T-cell (primary cell): ENCODE results near the gene FAM177B. TPM values are rescaled to one million over a fixed set of nuclear protein-coding genes. Genes with fewer than 3 reads are reported as not detected.
"Not testable (repeated sequence)": the region's sequence is repeated elsewhere in the genome, so short reads cannot be mapped to it uniquely, and the experiment has no call there.

Experiments
- ATAC-seq, 4 experiments: fragments of 200-7000 bp in 3 of 4; fragments of 150-1000 bp in 1 of 4; cut with Tn5 transposase; replicated peaks in 1 of 4; 1 replicate in 3 of 4; 2 replicates in 1 of 4; pipeline ENCODE4 v1.10.0; 2021; ENCODE audit warnings: moderate library complexity in 3 of 4, mild to moderate bottlenecking in 2 of 4, moderate number of reproducible peaks in 1 of 4
- CTCF ChIA-PET, 2 donors: fragments of 300-600 bp; sonication (Branson Sonifier 250); formaldehyde crosslinking; loops; one replicate each; lab custom pipeline; 2022; ENCODE audit warnings: antibody characterized with exemption in 2 of 2; lab: Charles Lee
- POLR2A ChIA-PET, 2 donors: fragments of 300-600 bp; sonication (Branson Sonifier 250); formaldehyde crosslinking; loops; one replicate each; lab custom pipeline; 2022; ENCODE audit warnings: antibody characterized with exemption in 2 of 2; lab: Charles Lee
- DNase-seq, 35 experiments: peaks; one replicate each; pipeline versions ENCODE4 v3.0.0 to v3.0.0-alpha.2; 2013 to 2023
- H3K27ac ChIP-seq: one replicate; pipeline ENCODE4 v1.5.1; 2013; ENCODE audit warnings: low read length
- H3K27me3 ChIP-seq, 2 experiments: replicated peaks in 1 of 2; 1 replicate in 1 of 2; 2 replicates in 1 of 2; pipeline versions ENCODE4 v1.6.1 to v1.7.0; 2013; ENCODE audit warnings: low read length in 1 of 2, mixed read lengths in 1 of 2; ENCODE audit not compliant: control insufficient read depth in 2 of 2, insufficient read depth in 2 of 2; ENCODE audit errors: extremely low read depth in 1 of 2
- H3K36me3 ChIP-seq, 2 donors: 1 replicate in 1 of 2; 2 replicates in 1 of 2; pipeline versions ENCODE4 v1.6.1 to v1.7.0; 2013; ENCODE audit warnings: low read length in 1 of 2; ENCODE audit not compliant: control insufficient read depth in 2 of 2, insufficient read depth in 1 of 2; ENCODE audit errors: extremely low read depth in 1 of 2
- H3K4me1 ChIP-seq, 2 experiments: 1 replicate in 1 of 2; 2 replicates in 1 of 2; pipeline versions ENCODE4 v1.6.1 to v1.7.0; 2013; ENCODE audit warnings: low read length in 2 of 2, mixed read lengths in 1 of 2; ENCODE audit not compliant: insufficient read depth in 2 of 2, control insufficient read depth in 1 of 2; ENCODE audit errors: extremely low read depth in 1 of 2
- H3K4me3 ChIP-seq, 2 donors: 1 replicate in 1 of 2; 2 replicates in 1 of 2; pipeline versions ENCODE4 v1.5.1 to v1.7.0; 2013; ENCODE audit warnings: mild to moderate bottlenecking in 2 of 2, low read length in 1 of 2, moderate library complexity in 1 of 2; ENCODE audit not compliant: control insufficient read depth in 1 of 2; ENCODE audit errors: extremely low read depth in 1 of 2
- H3K9me3 ChIP-seq: 2 replicates; pipeline ENCODE4 v1.7.0; 2013
- H3K27ac Mint-ChIP-seq, 2 donors: one replicate each; pipeline ENCODE4 v1.8.0; 2020 to 2021; ENCODE audit warnings: mild to moderate bottlenecking in 2 of 2, mixed read lengths in 2 of 2
- H3K27me3 Mint-ChIP-seq, 2 donors: one replicate each; pipeline ENCODE4 v1.8.0; 2021 to 2022; ENCODE audit warnings: mixed read lengths in 2 of 2
- H3K36me3 Mint-ChIP-seq: one replicate; pipeline ENCODE4 v1.8.0; 2021; ENCODE audit warnings: mixed read lengths
- H3K4me1 Mint-ChIP-seq, 3 donors: one replicate each; pipeline ENCODE4 v1.8.0; 2020 to 2022; ENCODE audit warnings: mixed read lengths in 3 of 3, mild to moderate bottlenecking in 1 of 3
- H3K4me3 Mint-ChIP-seq, 3 donors: one replicate each; pipeline ENCODE4 v1.8.0; 2020 to 2022; ENCODE audit warnings: mild to moderate bottlenecking in 3 of 3, mixed read lengths in 3 of 3, moderate library complexity in 3 of 3
- H3K9me3 Mint-ChIP-seq, 3 donors: one replicate each; pipeline ENCODE4 v1.8.0; 2020 to 2022; ENCODE audit warnings: mixed read lengths in 3 of 3
- WGBS: methylation state at CpG from one replicate; pipeline ENCODE4 v1.1.5; 2013; ENCODE audit warnings: missing lambda C conversion rate; ENCODE audit not compliant: insufficient coverage; 5-methylcytosine and 5-hydroxymethylcytosine counted together
- total RNA-seq, 35 experiments: library from RNA in 6 of 35; stranded (reverse) in 6 of 35; fragments of 120-200 nt in 1 of 35; gene quantifications; one replicate each; pipeline versions ENCODE4 v1.2.1 to v1.2.4 and lab custom pipeline; 2013 to 2026

The FAM177B gene
- total RNA-seq, 5 donors from 2014 or later (not counting 1 experiment from before 2014, with no cell fraction given) = 0.58 to 3.3 (median 0.60) TPM

DNA sequence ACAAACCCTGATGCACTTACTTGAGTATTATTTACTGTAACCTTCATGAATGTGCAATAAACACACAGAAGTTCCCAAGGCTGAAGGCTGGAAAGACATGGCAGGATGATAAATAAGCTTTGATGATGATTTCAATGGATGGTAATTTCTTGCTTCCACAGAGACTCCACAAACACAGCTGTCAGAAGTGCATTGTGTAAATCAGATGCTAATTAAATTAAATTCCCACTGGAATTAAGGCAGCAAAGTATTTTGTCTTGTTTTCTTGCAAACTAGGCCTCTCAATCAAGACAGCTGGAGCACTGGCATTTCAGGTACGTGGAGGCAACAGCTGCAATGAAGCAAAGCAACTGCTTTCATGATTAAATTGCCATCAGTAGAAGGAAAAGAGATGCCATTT, 24.1 kb downstream of the FAM177B start:
- Histone ChIP-seq H3K4me1 (no peaks in the 10 kb centered on the region), H3K27me3 (no peaks in the 10 kb centered on the region), H3K9me3 (no peaks in the 10 kb centered on the region), H3K4me3 (no peak overlapping the region), H3K36me3 (no peaks in the 10 kb centered on the region), H3K27ac (no peak overlapping the region)
- POLR2A ChIA-PET = interaction anchor here in 1 of 2 donors (0.6 kb wide), 1 partner anchor 49 kb away, joined by 3 read pairs; no protein-coding TSS in a partner anchor
- ATAC-seq (no peak), DNase-seq (no peak)
- H3K36me3 Mint-ChIP-seq = peaks cover 4% of the 10 kb centered on the region
- H3K27me3 Mint-ChIP-seq = peaks cover 9 to 15% of the 10 kb centered on the region in 2 donors
- CTCF ChIA-PET = no interaction called here
- peaks cover 0 to 10% (median 4%) of the 10 kb centered on the region in 3 donors for H3K9me3 Mint-ChIP-seq
- H3K4me1 Mint-ChIP-seq = no peaks in the 10 kb centered on the region
- no peak overlapping the region for H3K4me3 Mint-ChIP-seq
- no peak overlapping the region for H3K27ac Mint-ChIP-seq
- WGBS = no CpG with 5 or more reads among the region's 1 CpG

DNA sequence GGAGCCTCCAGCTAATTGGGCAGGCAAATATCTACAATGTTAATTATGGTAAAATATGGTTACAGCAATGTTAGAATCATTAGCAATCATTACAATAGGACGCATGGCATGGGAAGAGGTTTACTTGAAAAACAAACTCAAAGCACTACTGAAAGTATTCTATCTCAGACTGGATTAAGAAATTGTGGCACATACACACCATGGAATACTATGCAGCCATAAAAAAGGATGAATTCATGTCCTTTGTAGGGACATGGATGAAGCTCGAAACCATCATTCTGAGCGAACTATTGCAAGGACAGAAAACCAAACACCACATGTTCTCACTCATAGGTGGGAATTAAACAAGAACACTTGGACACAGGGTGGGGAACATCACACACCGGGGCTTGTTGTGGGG, 25.2 kb downstream of the FAM177B start:
- peaks cover 0 to 10% (median 4%) of the 10 kb centered on the region in 3 donors for H3K9me3 Mint-ChIP-seq
- CTCF ChIA-PET, H3K27ac ChIP-seq: not testable (repeated sequence)

GRCh38 chr1:222767152-222767571, 30.2 kb downstream of the FAM177B start:
- Mint-ChIP-seq H3K27me3 (peaks cover 9% of the 10 kb centered on the region in 2 donors), H3K27ac (no peak overlapping the region), H3K36me3 (peaks cover 11% of the 10 kb centered on the region), H3K9me3 (peaks cover 13 to 17% (median 14%) of the 10 kb centered on the region in 3 donors), H3K4me1 (peaks cover 5 to 10% (median 8%) of the 10 kb centered on the region in 3 donors), H3K4me3 (no peak overlapping the region)
- Histone ChIP-seq H3K4me1 (peaks cover 6 to 7% of the 10 kb centered on the region in 2 experiments), H3K4me3 (no peak overlapping the region), H3K9me3 (no peaks in the 10 kb centered on the region), H3K27ac (no peak overlapping the region), H3K36me3 (no peaks in the 10 kb centered on the region), H3K27me3 (no peaks in the 10 kb centered on the region)
- ATAC-seq (no peak), DNase-seq (no peak)
- POLR2A ChIA-PET = no interaction called here
- CTCF ChIA-PET = no interaction called here
- WGBS = no CpG with 5 or more reads among the region's 5 CpGs

More for the DNA sequence above, 25.2 kb downstream of the FAM177B start:
- H3K4me3 ChIP-seq, DNase-seq, H3K36me3 ChIP-seq, H3K9me3 ChIP-seq, POLR2A ChIA-PET, H3K4me1 Mint-ChIP-seq, ATAC-seq, H3K36me3 Mint-ChIP-seq, H3K4me1 ChIP-seq, H3K27me3 ChIP-seq, H3K4me3 Mint-ChIP-seq, H3K27ac Mint-ChIP-seq: not testable (repeated sequence)
- H3K27me3 Mint-ChIP-seq = peaks cover 6 to 15% of the 10 kb centered on the region in 2 donors
- no CpG with 5 or more reads among the region's 4 CpGs for WGBS

- Histone ChIP-seq H3K27ac (no peak overlapping the region), H3K9me3 (no peaks in the 10 kb centered on the region), H3K27me3 (peaks cover 0 to 3% of the 10 kb centered on the region in 2 experiments), H3K4me1 (peaks cover 6 to 16% of the 10 kb centered on the region in 2 experiments), H3K4me3 (no peak overlapping the region), H3K36me3 (no peaks in the 10 kb centered on the region)
- CTCF ChIA-PET = no interaction called here
- Mint-ChIP-seq H3K27ac (no peak overlapping the region), H3K36me3 (peaks cover 9% of the 10 kb centered on the region), H3K27me3 (peaks cover 8 to 11% of the 10 kb centered on the region in 2 donors), H3K4me1 (peaks cover 16 to 23% (median 23%) of the 10 kb centered on the region in 3 donors), H3K4me3 (no peak overlapping the region), H3K9me3 (peaks cover 13 to 16% (median 13%) of the 10 kb centered on the region in 3 donors)
- ATAC-seq (no peak), DNase-seq (no peak)
- POLR2A ChIA-PET = no interaction called here
Measured at GRCh38 chr1:222768592-222768991, 31.6 kb downstream of the FAM177B start.

DNA sequence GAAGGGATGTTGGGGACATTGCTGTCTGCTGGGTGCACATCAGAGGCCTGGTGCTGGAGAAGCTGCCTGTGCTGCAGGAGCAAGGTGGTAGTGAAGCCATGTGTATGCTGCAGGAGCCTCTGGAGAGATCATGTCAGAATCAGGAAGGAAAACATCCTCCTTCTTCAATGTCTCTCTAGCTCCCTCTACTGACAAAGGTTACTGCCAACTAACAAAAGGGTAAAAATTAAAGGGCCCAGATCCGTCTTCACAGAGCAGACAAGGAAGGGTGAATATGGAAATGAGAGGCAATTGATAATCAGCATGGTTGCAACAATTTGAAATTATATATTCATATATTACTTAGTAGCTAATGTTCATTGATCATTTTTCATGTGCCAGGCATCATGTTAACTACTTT, 32.2 kb downstream of the FAM177B start:
- Mint-ChIP-seq H3K27ac (no peak overlapping the region), H3K9me3 (peaks cover 10 to 16% (median 13%) of the 10 kb centered on the region in 3 donors), H3K4me3 (no peak overlapping the region), H3K27me3 (peaks cover 6 to 12% of the 10 kb centered on the region in 2 donors), H3K4me1 (peaks cover 16 to 23% (median 23%) of the 10 kb centered on the region in 3 donors), H3K36me3 (peaks cover 9% of the 10 kb centered on the region)
- Histone ChIP-seq H3K27me3 (peaks cover 0 to 3% of the 10 kb centered on the region in 2 experiments), H3K4me3 (no peak overlapping the region), H3K4me1 (peaks cover 6 to 16% of the 10 kb centered on the region in 2 experiments), H3K36me3 (no peaks in the 10 kb centered on the region), H3K9me3 (no peaks in the 10 kb centered on the region), H3K27ac (no peak overlapping the region)
- ChIA-PET CTCF (no interaction called here), POLR2A (no interaction called here)
- no peak for DNase-seq
- no peak for ATAC-seq
- WGBS = no CpG with 5 or more reads among the region's 1 CpG

DNA sequence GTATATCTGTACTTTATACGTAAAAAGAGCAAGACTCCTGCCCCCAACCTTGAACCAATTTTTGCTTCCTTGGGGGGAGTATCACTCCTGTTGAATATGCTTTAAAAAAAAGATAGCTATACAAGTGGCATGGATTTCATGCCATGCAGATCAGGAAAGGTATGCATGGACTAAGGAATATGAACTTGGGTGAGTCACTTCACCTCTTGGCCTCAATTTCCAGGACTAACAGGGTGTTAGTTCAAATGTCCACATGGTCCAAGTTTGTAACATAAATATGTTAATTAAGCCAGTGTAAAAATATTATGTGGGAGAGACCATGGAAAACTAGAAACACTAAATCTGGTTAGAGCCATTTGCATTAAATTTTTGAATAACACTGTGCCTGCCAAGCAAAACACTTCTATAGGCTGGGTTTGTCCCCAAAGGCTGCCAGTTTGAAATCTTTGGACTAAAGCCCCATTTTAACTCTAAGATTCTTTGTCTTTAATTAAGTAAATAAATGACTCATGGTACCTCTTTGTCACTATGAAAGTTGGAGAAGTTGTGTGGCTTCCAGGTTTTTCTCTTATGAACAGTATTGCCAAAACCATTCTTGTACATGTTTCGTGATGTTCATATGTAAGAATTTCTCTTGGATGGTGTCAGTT, 33.1 kb downstream of the FAM177B start:
- ChIA-PET POLR2A (no interaction called here), CTCF (interaction anchor here in 1 of 2 donors (0.5 kb wide), 1 partner anchor 1503 kb away, joined by 3 read pairs; no protein-coding TSS in a partner anchor)
- peaks cover 16 to 23% (median 23%) of the 10 kb centered on the region in 3 donors for H3K4me1 Mint-ChIP-seq
- no peak overlapping the region for H3K4me3 ChIP-seq
- peaks cover 0 to 3% of the 10 kb centered on the region in 2 experiments for H3K27me3 ChIP-seq
- no peak overlapping the region for H3K27ac ChIP-seq
- ATAC-seq (no peak), DNase-seq (no peak)
- peaks cover 6 to 16% of the 10 kb centered on the region in 2 experiments for H3K4me1 ChIP-seq
- WGBS = no CpG with 5 or more reads among the region's 2 CpGs
- H3K27ac Mint-ChIP-seq = peak overlapping the region in 1 of 2 donors; percentile 51
- peaks cover 9% of the 10 kb centered on the region for H3K36me3 Mint-ChIP-seq
- H3K4me3 Mint-ChIP-seq = peak overlapping the region in 1 of 3 donors; percentile 2
- peaks cover 7 to 16% (median 13%) of the 10 kb centered on the region in 3 donors for H3K9me3 Mint-ChIP-seq
- no peaks in the 10 kb centered on the region for H3K36me3 ChIP-seq
- H3K27me3 Mint-ChIP-seq = peaks cover 3 to 12% of the 10 kb centered on the region in 2 donors
- no peaks in the 10 kb centered on the region for H3K9me3 ChIP-seq
